HepG2 (cell line): ENCODE measurements around the gene SPAG9. TPM values are rescaled to one million over a fixed set of nuclear protein-coding genes. Genes with fewer than 3 reads are reported as not detected.
A peak's percentile ranks its signal among the peaks of the same experiment; 100 is the strongest.

Experiments used
- ATRX ChIP-seq: sonication (generic); formaldehyde crosslinking; IDR thresholded peaks from 2 replicates; pipeline ENCODE4 v1.4.0; 2020; ENCODE audit warnings: missing genetic modification reagents, borderline replicate concordance
- CCDC6 ChIP-seq: sonication (generic); formaldehyde crosslinking; IDR thresholded peaks from 2 replicates; pipeline ENCODE4 v1.8.1; 2022; ENCODE audit warnings: mild to moderate bottlenecking, missing genetic modification reagents, moderate library complexity
- KAT2B ChIP-seq: fragments of 150-350 bp; IDR thresholded peaks from 2 replicates; pipeline ENCODE4 v1.6.1; 2014; ENCODE audit warnings: low read depth, low read length, borderline replicate concordance
- MLX ChIP-seq: IDR thresholded peaks from 2 replicates; pipeline ENCODE4 v1.6.1; 2016
- MYNN ChIP-seq: sonication (generic); formaldehyde crosslinking; IDR thresholded peaks from 2 replicates; pipeline ENCODE4 v1.4.0; 2020; ENCODE audit warnings: mild to moderate bottlenecking, low read depth, missing genetic modification reagents
- NCOA5 ChIP-seq: sonication (generic); formaldehyde crosslinking; IDR thresholded peaks from 2 replicates; pipeline ENCODE4 v1.4.0; 2020; ENCODE audit warnings: missing genetic modification reagents
- NFAT5 ChIP-seq: sonication (generic); formaldehyde crosslinking; IDR thresholded peaks from 2 replicates; pipeline ENCODE4 v1.4.0; 2020; ENCODE audit warnings: missing genetic modification reagents
- NFKB2 ChIP-seq: sonication (generic); formaldehyde crosslinking; IDR thresholded peaks from 2 replicates; pipeline ENCODE4 v1.4.0; 2020; ENCODE audit warnings: missing genetic modification reagents, borderline replicate concordance
- NFRKB ChIP-seq: fragments of 450-650 bp; IDR thresholded peaks from 2 replicates; pipeline ENCODE4 v1.6.1; 2017
- NR1H2 ChIP-seq: sonication (generic); formaldehyde crosslinking; IDR thresholded peaks from 2 replicates; pipeline ENCODE4 v1.8.1; 2022; ENCODE audit warnings: low read depth, missing genetic modification reagents, borderline replicate concordance
- RARG ChIP-seq: sonication (generic); formaldehyde crosslinking; IDR thresholded peaks from 2 replicates; pipeline ENCODE4 v1.4.0; 2020; ENCODE audit warnings: low read depth, mild to moderate bottlenecking, missing genetic modification reagents
- TOPORS ChIP-seq: sonication (generic); formaldehyde crosslinking; IDR thresholded peaks from 2 replicates; pipeline ENCODE4 v1.8.0; 2023; ENCODE audit warnings: mild to moderate bottlenecking, missing genetic modification reagents
- ZBTB34 ChIP-seq: sonication (generic); formaldehyde crosslinking; IDR thresholded peaks from 2 replicates; pipeline ENCODE4 v1.8.0; 2022; ENCODE audit warnings: mild to moderate bottlenecking, missing genetic modification reagents
- ZFP1 ChIP-seq: IDR thresholded peaks from 2 replicates; pipeline ENCODE4 v1.6.1; 2016
- ZNF607 ChIP-seq: sonication (generic); formaldehyde crosslinking; IDR thresholded peaks from 2 replicates; pipeline ENCODE4 v1.5.1; 2020; ENCODE audit warnings: missing genetic modification reagents, mild to moderate bottlenecking, borderline replicate concordance
- ZNF713 ChIP-seq: sonication (generic); formaldehyde crosslinking; IDR thresholded peaks from 2 replicates; pipeline ENCODE4 v1.4.0; 2020; ENCODE audit warnings: mild to moderate bottlenecking, missing genetic modification reagents
- ZNF878 ChIP-seq: sonication (generic); formaldehyde crosslinking; IDR thresholded peaks from 2 replicates; pipeline ENCODE4 v1.8.1; 2023; ENCODE audit warnings: mild to moderate bottlenecking, missing genetic modification reagents, moderate library complexity
- ZSCAN20 ChIP-seq: sonication (generic); formaldehyde crosslinking; IDR thresholded peaks from 2 replicates; pipeline ENCODE4 v1.4.0; 2020; ENCODE audit warnings: missing genetic modification reagents, mild to moderate bottlenecking, borderline replicate concordance
- ZSCAN31 ChIP-seq: sonication (generic); formaldehyde crosslinking; IDR thresholded peaks from 2 replicates; pipeline ENCODE4 v1.5.0; 2020; ENCODE audit warnings: low read depth, mild to moderate bottlenecking, missing genetic modification reagents
- ZXDC ChIP-seq: sonication (generic); formaldehyde crosslinking; IDR thresholded peaks from 2 replicates; pipeline ENCODE4 v1.5.0; 2020; ENCODE audit warnings: mild to moderate bottlenecking, missing genetic modification reagents
- polyA plus RNA-seq, 8 experiments: library from polyadenylated mRNA; depleted of rRNA in 3 of 8; stranded (reverse) in 7 of 8; unstranded in 1 of 8; fragments of >200 nt; fragmentation: Illumina TruSeq in 4 of 8; extraction: Trizol in 4 of 8; gene quantifications; 2 replicates each; pipeline versions ENCODE4 v1.2.1 to v1.2.3, GENCODE V29; 2011 to 2016; ENCODE audit warnings: low read depth in 4 of 8, missing spikeins in 1 of 8, mixed read lengths in 1 of 8; ENCODE audit not compliant: insufficient read depth in 1 of 8
- total RNA-seq, 5 experiments: library from RNA; depleted of rRNA; stranded (reverse); fragments of >200 nt; fragmentation: Illumina TruSeq; extraction: Trizol; gene quantifications; 2 replicates each; pipeline ENCODE4 v1.2.3, GENCODE V29; 2016; ENCODE audit warnings: low read depth in 1 of 5

The SPAG9 gene
- total and polyA plus RNA-seq, 2 of the 13 experiments (the other 11 are each of a cell fraction or from before 2014, with no cell fraction given): 43.2 to 78.6 TPM

- TF ChIP-seq NFAT5: peak; percentile 73; the same call in 1 of the 2 replicates
- TF ChIP-seq NR1H2 (CRISPR knock-in tag): no peak
- TF ChIP-seq CCDC6 (CRISPR knock-in tag): peak; percentile 56
- TF ChIP-seq ZFP1: no peak
- peak; percentile 68; the same call in 1 of the 2 replicates for TF ChIP-seq ZNF607 (CRISPR knock-in tag)
- no peak for TF ChIP-seq ZBTB34
- no peak for TF ChIP-seq NCOA5
- TF ChIP-seq NFRKB: no peak
- TF ChIP-seq ATRX (CRISPR knock-in tag): no peak
- TF ChIP-seq ZNF713 (CRISPR knock-in tag): no peak
- no peak for TF ChIP-seq MYNN (CRISPR knock-in tag)
- no peak for TF ChIP-seq NFKB2
- no peak for TF ChIP-seq TOPORS (CRISPR knock-in tag)
- no peak for TF ChIP-seq MLX (CRISPR knock-in tag)
- TF ChIP-seq ZNF878 (CRISPR knock-in tag): no peak
- no peak for TF ChIP-seq RARG
- TF ChIP-seq ZXDC: no peak
- TF ChIP-seq ZSCAN20 (CRISPR knock-in tag): no peak
- 0 out of 2 replicates have a peak, but pooled peaks have one; percentile 15 for TF ChIP-seq ZSCAN31 (CRISPR knock-in tag)
- no peak for TF ChIP-seq KAT2B
Observed at GRCh38 chr17:51120739-51121619, at the start of gene SPAG9 (continued).
